Measurements from ENCODE around the gene PDE4B. TPM values are rescaled to one million over a fixed set of nuclear protein-coding genes. Genes with fewer than 3 reads are reported as not detected.

Gene PDE4B
- total and polyA plus RNA-seq, 3 experiments from 2014 or later = 29.7 to 34.5 (median 31.4) TPM

- no peaks in the 10 kb centered on the region for H3K9me3 ChIP-seq (ENCODE audit: low read length)
- H3K4me3 ChIP-seq (ENCODE audit: low read length) = no peak overlapping the region
- no peaks in the 10 kb centered on the region for H3K36me3 ChIP-seq (ENCODE audit: insufficient read depth, low read length)
- H3K36me3 Mint-ChIP-seq = peaks cover 0 to 4% (median 0%) of the 10 kb centered on the region in 3 donors
- H3K27ac ChIP-seq (ENCODE audit: low read depth, low read length) = no peak overlapping the region
- ChIA-PET CTCF (no interaction called here), POLR2A (no interaction called here)
- no peak overlapping the region for H3K4me3 Mint-ChIP-seq
- no peak for DNase-seq
- H3K27me3 Mint-ChIP-seq = peaks cover 1 to 33% of the 10 kb centered on the region in 2 donors
- H3K4me1 Mint-ChIP-seq = no peaks in the 10 kb centered on the region
- no peaks in the 10 kb centered on the region for H3K4me1 ChIP-seq (ENCODE audit: insufficient read depth, low read length)
- peaks cover 4% of the 10 kb centered on the region for H3K27me3 ChIP-seq (ENCODE audit: insufficient read depth, low read length, poor library complexity, severe bottlenecking)
- H3K9me3 Mint-ChIP-seq = peaks cover 0 to 3% (median 0%) of the 10 kb centered on the region in 5 donors
- H3K27ac Mint-ChIP-seq = no peak overlapping the region
These were observed 28.6 kb upstream of the PDE4B start for GRCh38 chr1:65764052-65764451.

- ChIA-PET POLR2A (no interaction called here), CTCF (no interaction called here)
- H3K27me3 ChIP-seq (ENCODE audit: insufficient read depth, low read length, poor library complexity, severe bottlenecking) = peaks cover 4% of the 10 kb centered on the region
- peaks cover 0 to 4% (median 0%) of the 10 kb centered on the region in 3 donors for H3K36me3 Mint-ChIP-seq
- H3K9me3 Mint-ChIP-seq = peaks cover 0 to 3% (median 0%) of the 10 kb centered on the region in 5 donors
- no peaks in the 10 kb centered on the region for H3K4me1 Mint-ChIP-seq
- H3K4me3 Mint-ChIP-seq = no peak overlapping the region
- H3K27me3 Mint-ChIP-seq = peaks cover 1 to 29% of the 10 kb centered on the region in 2 donors
- no peak overlapping the region for H3K27ac Mint-ChIP-seq
- no peaks in the 10 kb centered on the region for H3K36me3 ChIP-seq (ENCODE audit: insufficient read depth, low read length)
- DNase-seq = no peak
- no peaks in the 10 kb centered on the region for H3K9me3 ChIP-seq (ENCODE audit: low read length)
- H3K4me3 ChIP-seq (ENCODE audit: low read length) = no peak overlapping the region
- no peak overlapping the region for H3K27ac ChIP-seq (ENCODE audit: low read depth, low read length)
- no peaks in the 10 kb centered on the region for H3K4me1 ChIP-seq (ENCODE audit: insufficient read depth, low read length)
These were observed 27.1 kb upstream of the PDE4B start for GRCh38 chr1:65765631-65766030.

GRCh38 chr1:65769636-65770035 is 23.1 kb upstream of the PDE4B start:
- DNase-seq = no peak
- H3K27ac ChIP-seq (ENCODE audit: low read depth, low read length) = no peak overlapping the region
- no peaks in the 10 kb centered on the region for H3K36me3 ChIP-seq (ENCODE audit: insufficient read depth, low read length)
- Mint-ChIP-seq H3K4me1 (no peaks in the 10 kb centered on the region), H3K36me3 (no peaks in the 10 kb centered on the region), H3K9me3 (peaks cover 0 to 5% (median 0%) of the 10 kb centered on the region in 5 donors), H3K27me3 (peaks cover 1 to 17% of the 10 kb centered on the region in 2 donors), H3K4me3 (no peak overlapping the region), H3K27ac (no peak overlapping the region)
- no peaks in the 10 kb centered on the region for H3K27me3 ChIP-seq (ENCODE audit: insufficient read depth, low read length, poor library complexity, severe bottlenecking)
- ChIA-PET POLR2A (no interaction called here), CTCF (no interaction called here)
- H3K4me3 ChIP-seq (ENCODE audit: low read length) = no peak overlapping the region
- H3K4me1 ChIP-seq (ENCODE audit: insufficient read depth, low read length) = no peaks in the 10 kb centered on the region
- H3K9me3 ChIP-seq (ENCODE audit: low read length) = no peaks in the 10 kb centered on the region

- H3K27me3 ChIP-seq (ENCODE audit: insufficient read depth, low read length, poor library complexity, severe bottlenecking) = no peaks in the 10 kb centered on the region
- Mint-ChIP-seq H3K9me3 (peaks cover 0 to 2% (median under 1%) of the 10 kb centered on the region in 5 donors), H3K27me3 (peaks cover 3% of the 10 kb centered on the region in 2 donors)
These were observed 20.1 kb upstream of the PDE4B start for GRCh38 chr1:65772607-65773006.

GRCh38 chr1:65773391-65774123 is 19.1 kb upstream of the PDE4B start:
- H3K4me1 Mint-ChIP-seq = no peaks in the 10 kb centered on the region
- peaks cover 0 to 4% (median 2%) of the 10 kb centered on the region in 5 donors for H3K9me3 Mint-ChIP-seq
- no peaks in the 10 kb centered on the region for H3K27me3 ChIP-seq (ENCODE audit: insufficient read depth, low read length, poor library complexity, severe bottlenecking)
- H3K4me3 Mint-ChIP-seq = no peak overlapping the region
- no peaks in the 10 kb centered on the region for H3K4me1 ChIP-seq (ENCODE audit: insufficient read depth, low read length)
- no peak for DNase-seq
- H3K9me3 ChIP-seq (ENCODE audit: low read length) = no peaks in the 10 kb centered on the region
- ChIA-PET POLR2A (interaction anchor here (0.6 kb wide), 1 partner anchor 930 kb away, joined by 4 read pairs; no protein-coding TSS in a partner anchor), CTCF (no interaction called here)
- H3K27ac Mint-ChIP-seq = no peak overlapping the region
- no peaks in the 10 kb centered on the region for H3K36me3 ChIP-seq (ENCODE audit: insufficient read depth, low read length)
- H3K36me3 Mint-ChIP-seq = no peaks in the 10 kb centered on the region
- H3K27me3 Mint-ChIP-seq = peaks cover 3 to 4% of the 10 kb centered on the region in 2 donors
- H3K27ac ChIP-seq (ENCODE audit: low read depth, low read length) = no peak overlapping the region
- H3K4me3 ChIP-seq (ENCODE audit: low read length) = no peak overlapping the region

More at GRCh38 chr1:65772607-65773006, 20.1 kb upstream of the PDE4B start:
- Histone ChIP-seq H3K36me3 (ENCODE audit: insufficient read depth, low read length) (no peaks in the 10 kb centered on the region), H3K9me3 (ENCODE audit: low read length) (no peaks in the 10 kb centered on the region), H3K4me3 (ENCODE audit: low read length) (no peak overlapping the region), H3K27ac (ENCODE audit: low read depth, low read length) (no peak overlapping the region), H3K4me1 (ENCODE audit: insufficient read depth, low read length) (no peaks in the 10 kb centered on the region)
- no peaks in the 10 kb centered on the region for H3K36me3 Mint-ChIP-seq
- no peak overlapping the region for H3K27ac Mint-ChIP-seq
- CTCF ChIA-PET = no interaction called here
- POLR2A ChIA-PET = no interaction called here
- H3K4me3 Mint-ChIP-seq = no peak overlapping the region
- DNase-seq = no peak
- H3K4me1 Mint-ChIP-seq = no peaks in the 10 kb centered on the region

GRCh38 chr1:65788762-65789161 is 3.9 kb upstream of the PDE4B start:
- Histone ChIP-seq H3K27ac (ENCODE audit: low read depth, low read length) (no peak overlapping the region), H3K36me3 (ENCODE audit: insufficient read depth, low read length) (no peaks in the 10 kb centered on the region)

GRCh38 chr1:65791396-65791795 is 1.3 kb upstream of the PDE4B start:
- Histone ChIP-seq H3K4me3 (ENCODE audit: low read length) (no peak overlapping the region), H3K9me3 (ENCODE audit: low read length) (no peaks in the 10 kb centered on the region), H3K27ac (ENCODE audit: low read depth, low read length) (no peak overlapping the region), H3K36me3 (ENCODE audit: insufficient read depth, low read length) (no peaks in the 10 kb centered on the region), H3K4me1 (ENCODE audit: insufficient read depth, low read length) (no peaks in the 10 kb centered on the region), H3K27me3 (ENCODE audit: insufficient read depth, low read length, poor library complexity, severe bottlenecking) (no peaks in the 10 kb centered on the region)
- Mint-ChIP-seq H3K27me3 (peaks cover 15 to 41% of the 10 kb centered on the region in 2 donors), H3K36me3 (no peaks in the 10 kb centered on the region), H3K27ac (no peak overlapping the region), H3K9me3 (peaks cover 0 to 19% (median 16%) of the 10 kb centered on the region in 5 donors), H3K4me1 (peaks cover 0 to 4% (median 3%) of the 10 kb centered on the region in 3 donors), H3K4me3 (no peak overlapping the region)
- DNase-seq = no peak
- ChIA-PET CTCF (no interaction called here), POLR2A (no interaction called here)

More at GRCh38 chr1:65788762-65789161, 3.9 kb upstream of the PDE4B start:
- peaks cover 0 to 2% (median 2%) of the 10 kb centered on the region in 3 donors for H3K4me1 Mint-ChIP-seq
- H3K27me3 ChIP-seq (ENCODE audit: insufficient read depth, low read length, poor library complexity, severe bottlenecking) = no peaks in the 10 kb centered on the region
- H3K4me1 ChIP-seq (ENCODE audit: insufficient read depth, low read length) = no peaks in the 10 kb centered on the region
- H3K27ac Mint-ChIP-seq = no peak overlapping the region
- H3K4me3 Mint-ChIP-seq = no peak overlapping the region
- H3K4me3 ChIP-seq (ENCODE audit: low read length) = no peak overlapping the region
- H3K27me3 Mint-ChIP-seq = peaks cover 15 to 19% of the 10 kb centered on the region in 2 donors
- ChIA-PET CTCF (no interaction called here), POLR2A (no interaction called here)
- no peaks in the 10 kb centered on the region for H3K9me3 ChIP-seq (ENCODE audit: low read length)
- peaks cover 0 to 17% (median 14%) of the 10 kb centered on the region in 5 donors for H3K9me3 Mint-ChIP-seq
- no peaks in the 10 kb centered on the region for H3K36me3 Mint-ChIP-seq
- no peak for DNase-seq

GRCh38 chr1:65791801-65792668 is 660 bp upstream of the PDE4B start:
- H3K36me3 Mint-ChIP-seq = no peaks in the 10 kb centered on the region
- peaks cover 0 to 19% (median 16%) of the 10 kb centered on the region in 5 donors for H3K9me3 Mint-ChIP-seq
- peaks cover 0 to 4% (median 3%) of the 10 kb centered on the region in 3 donors for H3K4me1 Mint-ChIP-seq
- Histone ChIP-seq H3K4me3 (ENCODE audit: low read length) (no peak overlapping the region), H3K27ac (ENCODE audit: low read depth, low read length) (no peak overlapping the region), H3K9me3 (ENCODE audit: low read length) (no peaks in the 10 kb centered on the region), H3K36me3 (ENCODE audit: insufficient read depth, low read length) (no peaks in the 10 kb centered on the region), H3K4me1 (ENCODE audit: insufficient read depth, low read length) (no peaks in the 10 kb centered on the region), H3K27me3 (ENCODE audit: insufficient read depth, low read length, poor library complexity, severe bottlenecking) (no peaks in the 10 kb centered on the region)
- peak in 1 of 5 donors; percentile 43 for DNase-seq
- no peak overlapping the region for H3K4me3 Mint-ChIP-seq
- POLR2A ChIA-PET = no interaction called here
- H3K27me3 Mint-ChIP-seq = peaks cover 15 to 41% of the 10 kb centered on the region in 2 donors
- CTCF ChIA-PET = no interaction called here
- H3K27ac Mint-ChIP-seq = no peak overlapping the region

Data from CD8-positive, alpha-beta memory T cell (primary cell).